HUES64 (cell line): Measurements from ENCODE around the gene IRX4.

ENCODE experiments used
- H3K27ac ChIP-seq: 2 replicates; pipeline ENCODE4 v1.7.0; 2013; ENCODE audit warnings: low read depth, low read length, inconsistent platforms
- H3K27me3 ChIP-seq: 2 replicates; pipeline ENCODE4 v1.6.1; 2013; ENCODE audit warnings: mild to moderate bottlenecking, low read length; ENCODE audit not compliant: insufficient read depth
- H3K36me3 ChIP-seq: 2 replicates; pipeline ENCODE4 v1.6.1; 2013; ENCODE audit warnings: mild to moderate bottlenecking, low read length; ENCODE audit not compliant: insufficient read depth
- H3K4me1 ChIP-seq: 2 replicates; pipeline ENCODE4 v1.6.1; 2013; ENCODE audit warnings: mild to moderate bottlenecking, low read length, moderate library complexity; ENCODE audit not compliant: insufficient read depth
- H3K4me3 ChIP-seq: 2 replicates; pipeline ENCODE4 v1.5.1; 2013; ENCODE audit warnings: mild to moderate bottlenecking, low read length, moderate library complexity
- H3K9ac ChIP-seq: 2 replicates; pipeline ENCODE4 v1.6.1; 2013; ENCODE audit warnings: mild to moderate bottlenecking, low read depth, low read length
- H3K9me3 ChIP-seq: 2 replicates; pipeline ENCODE4 v1.6.1; 2013; ENCODE audit warnings: low read depth, low read length; ENCODE audit not compliant: insufficient read depth
- WGBS: fragments of 150-250, 120-280 bp; methylation state at CpG from one replicate; pipeline ENCODE4 v1.1.7; 2013; ENCODE audit warnings: missing lambda C conversion rate; 5-methylcytosine and 5-hydroxymethylcytosine counted together

IRX4 gene

GRCh38 chr5:1911773-1912235 lies 29.1 kb upstream of the IRX4 start:
- no peaks in the 10 kb centered on the region for H3K27me3 ChIP-seq

GRCh38 chr5:1910861-1911772 lies 28.4 kb upstream of the IRX4 start:
- Histone ChIP-seq H3K9ac (no peak overlapping the region), H3K9me3 (no peaks in the 10 kb centered on the region), H3K4me3 (no peak overlapping the region), H3K36me3 (no peaks in the 10 kb centered on the region), H3K27ac (no peak overlapping the region), H3K27me3 (no peaks in the 10 kb centered on the region), H3K4me1 (no peaks in the 10 kb centered on the region)
- WGBS: 85% methylated on average over 15 of the region's 15 CpGs

More at GRCh38 chr5:1911773-1912235, 29.1 kb upstream of the IRX4 start:
- H3K27ac ChIP-seq: no peak overlapping the region
- H3K36me3 ChIP-seq: no peaks in the 10 kb centered on the region
- WGBS: 88% methylated on average over 26 of the region's 26 CpGs
- no peak overlapping the region for H3K9ac ChIP-seq
- no peaks in the 10 kb centered on the region for H3K9me3 ChIP-seq
- no peaks in the 10 kb centered on the region for H3K4me1 ChIP-seq
- H3K4me3 ChIP-seq: no peak overlapping the region

- H3K27me3 ChIP-seq: no peaks in the 10 kb centered on the region
- H3K27ac ChIP-seq: no peak overlapping the region
Measured at GRCh38 chr5:1910081-1910760, 27.5 kb upstream of the IRX4 start.

GRCh38 chr5:1909346-1909985 lies 26.7 kb upstream of the IRX4 start:
- no peaks in the 10 kb centered on the region for H3K27me3 ChIP-seq

More at GRCh38 chr5:1910081-1910760, 27.5 kb upstream of the IRX4 start:
- no peak overlapping the region for H3K4me3 ChIP-seq
- 94% methylated on average over 31 of the region's 31 CpGs for WGBS
- no peak overlapping the region for H3K9ac ChIP-seq
- no peaks in the 10 kb centered on the region for H3K36me3 ChIP-seq
- H3K4me1 ChIP-seq: no peaks in the 10 kb centered on the region
- H3K9me3 ChIP-seq: 0 out of 2 replicates have a peak, but pooled peaks cover 2% of the 10 kb centered on the region

GRCh38 chr5:1908931-1909330 lies 26.2 kb upstream of the IRX4 start:
- H3K27me3 ChIP-seq: no peaks in the 10 kb centered on the region
- no peaks in the 10 kb centered on the region for H3K36me3 ChIP-seq
- peaks cover 2% of the 10 kb centered on the region; the same call in 1 of the 2 replicates for H3K9me3 ChIP-seq
- H3K4me3 ChIP-seq: no peak overlapping the region
- WGBS: 94% methylated on average over 8 of the region's 8 CpGs
- H3K4me1 ChIP-seq: no peaks in the 10 kb centered on the region
- no peak overlapping the region for H3K27ac ChIP-seq
- no peak overlapping the region for H3K9ac ChIP-seq

More at GRCh38 chr5:1909346-1909985, 26.7 kb upstream of the IRX4 start:
- 93% methylated on average over 15 of the region's 15 CpGs for WGBS
- Histone ChIP-seq H3K4me3 (no peak overlapping the region), H3K9ac (no peak overlapping the region), H3K4me1 (no peaks in the 10 kb centered on the region), H3K36me3 (no peaks in the 10 kb centered on the region), H3K9me3 (peaks cover 2% of the 10 kb centered on the region; the same call in 1 of the 2 replicates), H3K27ac (no peak overlapping the region)

GRCh38 chr5:1907616-1908015 lies 24.9 kb upstream of the IRX4 start:
- H3K27me3 ChIP-seq: no peaks in the 10 kb centered on the region
- no peaks in the 10 kb centered on the region for H3K4me1 ChIP-seq
- 80% methylated on average over 7 of the region's 8 CpGs for WGBS

GRCh38 chr5:1905108-1905507 lies 22.4 kb upstream of the IRX4 start:
- Histone ChIP-seq H3K4me3 (no peak overlapping the region), H3K27me3 (no peaks in the 10 kb centered on the region), H3K4me1 (no peaks in the 10 kb centered on the region), H3K9me3 (peaks cover 7% of the 10 kb centered on the region; the same call in 1 of the 2 replicates), H3K9ac (no peak overlapping the region), H3K27ac (no peak overlapping the region), H3K36me3 (no peaks in the 10 kb centered on the region)
- WGBS: no CpG with 5 or more reads among the region's 1 CpG

More at GRCh38 chr5:1907616-1908015, 24.9 kb upstream of the IRX4 start:
- no peak overlapping the region for H3K4me3 ChIP-seq
- no peaks in the 10 kb centered on the region for H3K36me3 ChIP-seq
- H3K9me3 ChIP-seq: peaks cover 2% of the 10 kb centered on the region; the same call in 1 of the 2 replicates
- no peak overlapping the region for H3K9ac ChIP-seq
- H3K27ac ChIP-seq: no peak overlapping the region

- Histone ChIP-seq H3K36me3 (no peaks in the 10 kb centered on the region), H3K9ac (no peak overlapping the region), H3K9me3 (peaks cover 7% of the 10 kb centered on the region; the same call in 1 of the 2 replicates), H3K4me3 (no peak overlapping the region), H3K27me3 (no peaks in the 10 kb centered on the region), H3K4me1 (no peaks in the 10 kb centered on the region), H3K27ac (no peak overlapping the region)
- 85% methylated on average over 5 of the region's 5 CpGs for WGBS
Measured at GRCh38 chr5:1901983-1902382, 19.3 kb upstream of the IRX4 start.

- no peak overlapping the region for H3K4me3 ChIP-seq
- H3K27ac ChIP-seq: no peak overlapping the region
- H3K9ac ChIP-seq: no peak overlapping the region
- WGBS: 97% methylated on average over 5 of the region's 5 CpGs
- no peaks in the 10 kb centered on the region for H3K4me1 ChIP-seq
- H3K9me3 ChIP-seq: peaks cover 7% of the 10 kb centered on the region; the same call in 1 of the 2 replicates
- H3K27me3 ChIP-seq: no peaks in the 10 kb centered on the region
- no peaks in the 10 kb centered on the region for H3K36me3 ChIP-seq
Measured at GRCh38 chr5:1901061-1901460, 18.3 kb upstream of the IRX4 start.

- H3K4me3 ChIP-seq: no peak overlapping the region
- H3K9ac ChIP-seq: no peak overlapping the region
- no peak overlapping the region for H3K27ac ChIP-seq
- no peaks in the 10 kb centered on the region for H3K27me3 ChIP-seq
- no peaks in the 10 kb centered on the region for H3K4me1 ChIP-seq
- H3K9me3 ChIP-seq: 0 out of 2 replicates have a peak, but pooled peaks cover 4% of the 10 kb centered on the region
- WGBS: 92% methylated on average over 5 of the region's 5 CpGs
- H3K36me3 ChIP-seq: no peaks in the 10 kb centered on the region
Measured at GRCh38 chr5:1899201-1899600, 16.5 kb upstream of the IRX4 start.
